ENCODE results near the gene MEGF11.

MEGF11 gene

DNA sequence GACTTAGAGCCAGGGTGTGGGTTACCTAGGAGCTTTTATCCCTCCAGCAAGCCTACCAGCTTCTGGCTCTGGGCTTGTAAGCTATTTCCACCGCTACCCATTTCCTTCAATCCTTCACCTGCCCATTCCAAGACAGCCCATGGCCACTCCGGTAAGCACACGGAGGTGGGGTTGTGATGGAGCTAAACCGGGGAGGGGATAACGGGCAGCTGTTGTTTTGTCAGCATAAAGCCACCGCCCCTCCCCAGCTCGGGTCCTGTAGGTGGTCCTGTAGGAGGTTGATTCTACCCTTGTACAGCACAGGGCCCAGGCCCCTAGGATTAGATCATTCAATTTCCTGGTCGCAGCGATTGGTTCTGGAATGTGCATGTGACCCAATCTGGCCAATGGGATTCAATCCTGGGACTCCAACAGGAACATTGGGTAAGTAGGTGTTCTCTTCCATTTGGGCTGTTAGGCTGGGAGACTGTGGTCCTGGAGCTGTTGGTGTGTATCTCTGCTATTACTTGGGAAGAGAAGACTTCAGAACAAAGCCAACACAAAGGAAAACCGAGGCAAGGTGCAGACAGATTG is 233.6 kb downstream of the MEGF11 start:
- TF ChIP-seq FOXP2 (optimal IDR thresholded peaks at IDR 0.05; ENCODE audit: control extremely low read depth, extremely low read length, insufficient read depth), result no peak
- TF ChIP-seq POLR2AphosphoS5 (IDR thresholded peaks at IDR 0.05; ENCODE audit: borderline replicate concordance, low read depth, low read length), result no peak
- TF ChIP-seq EZH2 (IDR thresholded peaks at IDR 0.05), result no peak
- H3K4me3 ChIP-seq, result peak overlapping the region; percentile 62
- no peak overlapping the region for H3K9ac ChIP-seq (ENCODE audit: insufficient read length)
- no peak overlapping the region; the same call in 1 of the 2 replicates for H3K27ac ChIP-seq
- DNase-seq (ENCODE audit: low read depth, low spot score), result no peak
- H3K36me3 ChIP-seq (ENCODE audit: insufficient read depth, low read length), result no peaks in the 10 kb centered on the region
- H3K9me3 ChIP-seq (ENCODE audit: low read depth, low read length), result no peaks in the 10 kb centered on the region

- Histone ChIP-seq H3K27ac (no peak overlapping the region), H3K9ac (ENCODE audit: insufficient read length) (no peak overlapping the region), H3K36me3 (ENCODE audit: insufficient read depth, low read length) (no peaks in the 10 kb centered on the region), H3K9me3 (ENCODE audit: low read depth, low read length) (no peaks in the 10 kb centered on the region), H3K4me3 (peak overlapping the region; percentile 62)
- TF ChIP-seq EZH2 (IDR thresholded peaks at IDR 0.05) (no peak), POLR2AphosphoS5 (IDR thresholded peaks at IDR 0.05; ENCODE audit: borderline replicate concordance, low read depth, low read length) (peak; percentile 19; the same call in 1 of the 2 replicates), FOXP2 (optimal IDR thresholded peaks at IDR 0.05; ENCODE audit: control extremely low read depth, extremely low read length, insufficient read depth) (no peak)
- DNase-seq (ENCODE audit: low read depth, low spot score), result peak; percentile 58
Measured at GRCh38 chr15:66019368-66019767, 234.2 kb downstream of the MEGF11 start.

DNA sequence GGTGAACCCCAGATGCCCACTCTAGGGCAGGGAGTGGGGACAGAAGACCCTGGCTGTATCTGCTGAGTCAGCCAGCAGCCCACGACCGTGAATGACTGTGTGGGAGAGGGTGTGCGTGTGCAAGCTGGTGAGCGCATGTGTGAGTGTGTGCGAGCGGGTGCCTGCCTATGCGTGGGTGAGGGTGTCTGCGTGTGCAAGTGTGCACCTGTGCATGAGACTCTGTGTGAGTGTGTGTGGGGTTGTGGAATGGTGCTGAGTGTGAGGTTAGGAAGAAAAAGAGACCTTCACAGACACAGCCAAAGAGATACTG is 235.1 kb downstream of the MEGF11 start:
- Histone ChIP-seq H3K9me3 (ENCODE audit: low read depth, low read length) (no peaks in the 10 kb centered on the region), H3K9ac (ENCODE audit: insufficient read length) (no peak overlapping the region), H3K4me3 (no peak overlapping the region), H3K27ac (no peak overlapping the region), H3K36me3 (ENCODE audit: insufficient read depth, low read length) (no peaks in the 10 kb centered on the region)
- no peak for DNase-seq (ENCODE audit: low read depth, low spot score)
- no peak for TF ChIP-seq FOXP2 (optimal IDR thresholded peaks at IDR 0.05; ENCODE audit: control extremely low read depth, extremely low read length, insufficient read depth)
- no peak for TF ChIP-seq EZH2 (IDR thresholded peaks at IDR 0.05)
- TF ChIP-seq POLR2AphosphoS5 (IDR thresholded peaks at IDR 0.05; ENCODE audit: borderline replicate concordance, low read depth, low read length), result no peak

- H3K27ac ChIP-seq, result no peak overlapping the region
- H3K36me3 ChIP-seq (ENCODE audit: insufficient read depth, low read length), result no peaks in the 10 kb centered on the region
- no peak for TF ChIP-seq POLR2AphosphoS5 (IDR thresholded peaks at IDR 0.05; ENCODE audit: borderline replicate concordance, low read depth, low read length)
- TF ChIP-seq EZH2 (IDR thresholded peaks at IDR 0.05), result no peak
- TF ChIP-seq FOXP2 (optimal IDR thresholded peaks at IDR 0.05; ENCODE audit: control extremely low read depth, extremely low read length, insufficient read depth), result no peak
- H3K9ac ChIP-seq (ENCODE audit: insufficient read length), result no peak overlapping the region
- DNase-seq (ENCODE audit: low read depth, low spot score), result no peak
- no peak overlapping the region for H3K4me3 ChIP-seq
- H3K9me3 ChIP-seq (ENCODE audit: low read depth, low read length), result no peaks in the 10 kb centered on the region
Measured at GRCh38 chr15:66017792-66018487, 235.6 kb downstream of the MEGF11 start.

DNA sequence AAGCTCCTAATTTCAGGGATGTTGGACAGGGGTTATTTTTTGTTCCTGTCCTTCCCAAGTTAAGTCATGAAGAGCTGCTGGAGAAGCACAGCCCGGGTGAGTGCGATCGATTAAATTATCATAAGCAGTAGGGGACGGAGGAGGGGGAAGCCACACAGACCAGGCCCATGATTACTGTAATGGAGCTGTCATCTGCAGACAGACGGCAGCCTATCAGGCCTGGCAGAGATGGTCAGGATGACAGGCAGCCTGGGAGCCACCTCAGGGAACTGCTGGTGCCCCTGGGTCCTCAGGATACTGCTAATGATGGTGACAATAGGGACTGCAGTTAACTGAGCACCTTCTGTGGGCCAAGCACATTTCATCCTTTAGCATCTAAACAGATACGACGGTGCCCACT is 236.6 kb downstream of the MEGF11 start:
- Histone ChIP-seq H3K36me3 (ENCODE audit: insufficient read depth, low read length) (no peaks in the 10 kb centered on the region), H3K9ac (ENCODE audit: insufficient read length) (no peak overlapping the region), H3K9me3 (ENCODE audit: low read depth, low read length) (no peaks in the 10 kb centered on the region), H3K27ac (no peak overlapping the region), H3K4me3 (no peak overlapping the region)
- DNase-seq (ENCODE audit: low read depth, low spot score), result no peak
- TF ChIP-seq EZH2 (IDR thresholded peaks at IDR 0.05) (no peak), FOXP2 (optimal IDR thresholded peaks at IDR 0.05; ENCODE audit: control extremely low read depth, extremely low read length, insufficient read depth) (no peak), POLR2AphosphoS5 (IDR thresholded peaks at IDR 0.05; ENCODE audit: borderline replicate concordance, low read depth, low read length) (no peak)

GRCh38 chr15:66016199-66016598 is 237.4 kb downstream of the MEGF11 start:
- Histone ChIP-seq H3K4me3 (no peak overlapping the region), H3K27ac (no peak overlapping the region), H3K36me3 (ENCODE audit: insufficient read depth, low read length) (no peaks in the 10 kb centered on the region), H3K9me3 (ENCODE audit: low read depth, low read length) (no peaks in the 10 kb centered on the region), H3K9ac (ENCODE audit: insufficient read length) (no peak overlapping the region)
- TF ChIP-seq FOXP2 (optimal IDR thresholded peaks at IDR 0.05; ENCODE audit: control extremely low read depth, extremely low read length, insufficient read depth) (no peak), POLR2AphosphoS5 (IDR thresholded peaks at IDR 0.05; ENCODE audit: borderline replicate concordance, low read depth, low read length) (no peak)
- no peak for DNase-seq (ENCODE audit: low read depth, low spot score)

DNA sequence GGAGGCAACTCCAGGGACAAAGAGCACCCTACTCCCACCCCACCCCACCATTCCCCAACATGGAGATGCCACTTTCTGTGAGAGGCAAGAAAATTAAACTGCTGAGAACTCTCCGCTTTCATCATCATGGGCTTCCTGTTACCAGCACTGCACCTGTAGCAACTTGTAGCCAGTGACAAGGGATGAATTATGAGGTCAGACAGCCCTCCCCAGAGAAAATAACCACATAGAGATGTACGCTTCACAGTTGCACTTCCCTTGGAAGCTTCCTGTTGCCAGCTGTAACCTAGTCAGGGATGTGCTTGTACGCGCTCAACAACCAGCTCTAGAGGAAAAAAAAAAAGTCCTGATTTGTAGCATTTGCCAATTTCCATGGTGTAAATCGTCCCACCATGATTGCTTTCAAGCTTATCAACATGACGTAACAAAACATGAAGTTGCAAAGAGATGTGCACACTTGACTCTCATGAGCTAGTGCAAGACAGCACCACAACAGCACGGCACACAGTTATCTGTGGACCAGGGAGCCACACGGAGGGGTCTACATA is 238.8 kb downstream of the MEGF11 start:
- Histone ChIP-seq H3K9me3 (ENCODE audit: low read depth, low read length) (no peaks in the 10 kb centered on the region), H3K4me3 (no peak overlapping the region), H3K9ac (ENCODE audit: insufficient read length) (no peak overlapping the region), H3K27ac (no peak overlapping the region), H3K36me3 (ENCODE audit: insufficient read depth, low read length) (no peaks in the 10 kb centered on the region)
- no peak for DNase-seq (ENCODE audit: low read depth, low spot score)
- TF ChIP-seq EZH2 (IDR thresholded peaks at IDR 0.05) (no peak), FOXP2 (optimal IDR thresholded peaks at IDR 0.05; ENCODE audit: control extremely low read depth, extremely low read length, insufficient read depth) (no peak), POLR2AphosphoS5 (IDR thresholded peaks at IDR 0.05; ENCODE audit: borderline replicate concordance, low read depth, low read length) (no peak)

GRCh38 chr15:66014022-66014421 is 239.5 kb downstream of the MEGF11 start:
- no peak overlapping the region for H3K27ac ChIP-seq
- H3K36me3 ChIP-seq (ENCODE audit: insufficient read depth, low read length), result no peaks in the 10 kb centered on the region
- H3K9ac ChIP-seq (ENCODE audit: insufficient read length), result no peak overlapping the region
- DNase-seq (ENCODE audit: low read depth, low spot score), result no peak
- H3K4me3 ChIP-seq, result no peak overlapping the region
- no peaks in the 10 kb centered on the region for H3K9me3 ChIP-seq (ENCODE audit: low read depth, low read length)
- TF ChIP-seq POLR2AphosphoS5 (IDR thresholded peaks at IDR 0.05; ENCODE audit: borderline replicate concordance, low read depth, low read length) (no peak), EZH2 (IDR thresholded peaks at IDR 0.05) (no peak), FOXP2 (optimal IDR thresholded peaks at IDR 0.05; ENCODE audit: control extremely low read depth, extremely low read length, insufficient read depth) (no peak)
